Activated naive CD8-positive, alpha-beta T cell treated with anti-CD3 and anti-CD28 coated beads, Interleukin-2, amount 10 ng/mL, durations not matched to agents 7 days and 5 days (primary cell): ENCODE results near the gene RNF103. TPM values are rescaled to one million over a fixed set of nuclear protein-coding genes. Genes with fewer than 3 reads are reported as not detected.

Source experiments
- ATAC-seq: fragments of 150-1000 bp; cut with Tn5 transposase; one replicate; pipeline ENCODE4 v1.10.0; 2021; ENCODE audit warnings: low read depth, moderate library complexity
- POLR2A ChIA-PET: fragments of 350-600 bp; sonication (Branson Sonifier 250); formaldehyde crosslinking; loops from one replicate; lab custom pipeline; 2021; ENCODE audit warnings: antibody characterized with exemption; lab: Charles Lee
- DNase-seq: peaks from one replicate; pipeline ENCODE4 v3.0.0; 2021
- H3K27ac Mint-ChIP-seq: one replicate; pipeline ENCODE4 v1.8.0; 2022; ENCODE audit warnings: mild to moderate bottlenecking, mixed read lengths
- H3K27me3 Mint-ChIP-seq: one replicate; pipeline ENCODE4 v1.8.0; 2022; ENCODE audit warnings: mild to moderate bottlenecking, moderate library complexity, mixed read lengths
- H3K36me3 Mint-ChIP-seq: one replicate; pipeline ENCODE4 v1.8.0; 2021; ENCODE audit warnings: mild to moderate bottlenecking, mixed read lengths
- H3K4me1 Mint-ChIP-seq: one replicate; pipeline ENCODE4 v1.8.0; 2021; ENCODE audit warnings: mixed read lengths
- H3K4me3 Mint-ChIP-seq: one replicate; pipeline ENCODE4 v1.8.0; 2022; ENCODE audit warnings: mild to moderate bottlenecking, moderate library complexity, mixed read lengths
- H3K9me3 Mint-ChIP-seq: one replicate; pipeline ENCODE4 v1.8.0; 2021; ENCODE audit warnings: mixed read lengths
- total RNA-seq, 2 experiments: library from RNA; stranded (reverse); gene quantifications; one replicate each; pipeline ENCODE4 v1.2.3, GENCODE V29; 2021

Gene RNF103
- total RNA-seq, 2 experiments from 2014 or later = 20.1 to 20.9 TPM

- Mint-ChIP-seq H3K27ac (no peak overlapping the region), H3K27me3 (peaks cover 6% of the 10 kb centered on the region), H3K36me3 (peaks cover 9% of the 10 kb centered on the region), H3K4me3 (no peak overlapping the region), H3K9me3 (peaks cover 4% of the 10 kb centered on the region), H3K4me1 (no peaks in the 10 kb centered on the region)
- no peak for DNase-seq
- POLR2A ChIA-PET = no interaction called here
- no peak for ATAC-seq
These were observed 15.0 kb upstream of the RNF103 start for GRCh38 chr2:86638712-86639111.

DNA sequence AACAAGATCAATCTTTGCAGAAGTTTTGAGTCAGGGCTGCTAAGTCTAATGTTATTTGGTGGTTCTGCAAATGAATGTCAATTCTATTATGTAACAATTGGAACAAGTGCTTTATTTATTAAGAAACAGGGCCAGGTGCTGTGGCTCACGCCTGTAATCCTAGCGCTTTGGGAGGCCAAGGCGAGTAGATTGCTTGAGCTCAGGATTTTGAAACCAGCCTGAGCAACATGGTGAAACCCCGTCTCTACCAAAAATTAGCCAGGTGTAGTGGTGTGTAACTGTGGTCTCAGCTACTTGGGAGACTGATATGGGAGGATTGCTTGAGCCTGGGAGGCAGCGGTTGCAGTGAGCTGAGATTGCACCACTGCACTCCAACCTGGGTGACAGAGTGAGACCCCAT is 13.2 kb upstream of the RNF103 start:
- H3K4me1 Mint-ChIP-seq = no peaks in the 10 kb centered on the region
- H3K27me3 Mint-ChIP-seq = peaks cover 6% of the 10 kb centered on the region
- POLR2A ChIA-PET = no interaction called here
- ATAC-seq = no peak
- DNase-seq = no peak
- peak overlapping the region; percentile 40 for H3K27ac Mint-ChIP-seq
- peaks cover 4% of the 10 kb centered on the region for H3K9me3 Mint-ChIP-seq
- H3K36me3 Mint-ChIP-seq = peaks cover 3% of the 10 kb centered on the region
- no peak overlapping the region for H3K4me3 Mint-ChIP-seq

GRCh38 chr2:86634352-86634751 is 10.7 kb upstream of the RNF103 start:
- H3K4me1 Mint-ChIP-seq = no peaks in the 10 kb centered on the region
- POLR2A ChIA-PET = no interaction called here
- no peak overlapping the region for H3K27ac Mint-ChIP-seq
- peaks cover 2% of the 10 kb centered on the region for H3K9me3 Mint-ChIP-seq
- no peak for ATAC-seq
- peaks cover 2% of the 10 kb centered on the region for H3K36me3 Mint-ChIP-seq
- no peaks in the 10 kb centered on the region for H3K27me3 Mint-ChIP-seq
- no peak overlapping the region for H3K4me3 Mint-ChIP-seq
- DNase-seq = no peak

- H3K4me1 Mint-ChIP-seq = no peaks in the 10 kb centered on the region
- no peaks in the 10 kb centered on the region for H3K36me3 Mint-ChIP-seq
- POLR2A ChIA-PET = no interaction called here
- peaks cover 5% of the 10 kb centered on the region for H3K27me3 Mint-ChIP-seq
- no peak for ATAC-seq
- H3K27ac Mint-ChIP-seq = no peak overlapping the region
- H3K4me3 Mint-ChIP-seq = no peak overlapping the region
- DNase-seq = no peak
- no peaks in the 10 kb centered on the region for H3K9me3 Mint-ChIP-seq
These were observed 9.5 kb upstream of the RNF103 start for GRCh38 chr2:86633155-86633651.

GRCh38 chr2:86632672-86633071 is 9.0 kb upstream of the RNF103 start:
- H3K27me3 Mint-ChIP-seq = peaks cover 5% of the 10 kb centered on the region
- DNase-seq = no peak
- H3K4me3 Mint-ChIP-seq = no peak overlapping the region
- H3K27ac Mint-ChIP-seq = no peak overlapping the region
- H3K36me3 Mint-ChIP-seq = no peaks in the 10 kb centered on the region
- H3K9me3 Mint-ChIP-seq = no peaks in the 10 kb centered on the region
- ATAC-seq = no peak
- no peaks in the 10 kb centered on the region for H3K4me1 Mint-ChIP-seq
- POLR2A ChIA-PET = no interaction called here

- POLR2A ChIA-PET = interaction anchor here (0.5 kb wide), 1 partner anchor 185 kb away, joined by 3 read pairs; no protein-coding TSS in a partner anchor
- Mint-ChIP-seq H3K4me1 (no peaks in the 10 kb centered on the region), H3K36me3 (no peaks in the 10 kb centered on the region), H3K4me3 (no peak overlapping the region), H3K9me3 (no peaks in the 10 kb centered on the region), H3K27me3 (peaks cover 8% of the 10 kb centered on the region), H3K27ac (no peak overlapping the region)
- DNase-seq = no peak
- no peak for ATAC-seq
These were observed 8.3 kb upstream of the RNF103 start for GRCh38 chr2:86631846-86632485.

DNA sequence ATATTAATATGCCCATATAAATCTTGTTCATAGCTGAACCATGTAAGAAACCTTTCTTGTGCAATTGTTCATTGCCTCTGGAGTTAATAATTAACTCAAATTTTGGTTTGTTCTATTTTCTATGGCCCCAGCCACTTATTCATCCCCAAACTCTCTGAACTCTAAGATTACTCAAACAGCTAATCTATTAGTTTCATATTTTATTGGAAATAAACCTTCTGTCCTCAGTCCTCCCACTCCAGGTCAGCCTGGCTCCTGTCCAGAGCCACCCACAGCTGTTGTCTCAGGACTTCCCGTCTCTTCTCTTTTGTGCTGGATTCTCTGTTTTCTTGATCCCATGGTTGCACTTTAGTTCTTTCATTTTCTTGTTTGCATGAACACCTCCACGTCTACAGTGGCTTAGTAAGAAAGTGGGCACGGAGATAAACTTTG is 4.4 kb upstream of the RNF103 start:
- no peak for DNase-seq
- H3K27ac Mint-ChIP-seq = no peak overlapping the region
- peaks cover 13% of the 10 kb centered on the region for H3K27me3 Mint-ChIP-seq
- no peaks in the 10 kb centered on the region for H3K9me3 Mint-ChIP-seq
- H3K4me1 Mint-ChIP-seq = peaks cover 4% of the 10 kb centered on the region
- POLR2A ChIA-PET = no interaction called here
- H3K4me3 Mint-ChIP-seq = no peak overlapping the region
- ATAC-seq = no peak
- no peaks in the 10 kb centered on the region for H3K36me3 Mint-ChIP-seq

DNA sequence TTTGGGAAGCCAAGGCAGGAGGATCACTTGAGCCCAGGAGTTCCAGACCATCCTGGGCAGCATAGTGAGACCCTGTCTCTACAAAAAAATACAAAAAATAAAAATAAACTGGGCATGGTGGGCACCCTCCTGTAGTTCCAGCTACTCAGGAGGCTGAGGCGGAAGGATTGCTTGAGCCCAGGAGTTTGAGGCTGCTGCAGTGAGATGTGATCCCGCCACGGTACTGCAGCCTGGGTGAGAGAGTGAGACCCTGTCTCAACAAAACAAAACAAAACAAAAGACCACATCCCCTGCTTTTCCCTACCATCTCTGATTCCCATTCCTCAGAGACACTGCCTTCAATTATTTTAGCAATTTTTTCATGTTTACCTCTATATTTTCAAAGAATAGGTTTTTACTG is 3.9 kb upstream of the RNF103 start:
- H3K4me3 Mint-ChIP-seq = no peak overlapping the region

DNA sequence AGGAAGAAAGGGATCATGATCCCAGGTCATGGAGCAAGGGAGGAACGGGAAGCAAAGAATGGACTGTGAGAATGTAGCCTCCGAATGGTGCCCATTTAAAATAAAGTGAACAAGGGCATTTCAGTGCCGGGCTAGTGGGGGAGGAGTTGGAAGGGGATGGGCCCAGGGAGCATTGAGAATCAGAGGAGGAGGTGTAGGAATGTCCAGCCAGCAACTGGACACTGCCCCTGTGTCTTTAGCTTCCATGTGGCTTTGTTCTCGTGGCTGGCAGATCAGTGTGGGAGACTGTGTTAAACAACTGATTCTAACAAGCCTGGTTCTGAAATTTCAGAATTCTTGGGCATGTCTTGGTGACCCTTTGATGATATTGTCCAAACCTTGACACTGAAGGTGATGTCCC is 1.4 kb upstream of the RNF103 start:
- Mint-ChIP-seq H3K9me3 (no peaks in the 10 kb centered on the region), H3K4me1 (peaks cover 21% of the 10 kb centered on the region), H3K27me3 (peaks cover 13% of the 10 kb centered on the region), H3K27ac (no peak overlapping the region), H3K4me3 (no peak overlapping the region), H3K36me3 (peaks cover 2% of the 10 kb centered on the region)
- DNase-seq (no peak), ATAC-seq (no peak)
- POLR2A ChIA-PET = no interaction called here

More for the DNA sequence above, 3.9 kb upstream of the RNF103 start:
- DNase-seq = no peak
- Mint-ChIP-seq H3K27ac (no peak overlapping the region), H3K36me3 (no peaks in the 10 kb centered on the region), H3K4me1 (peaks cover 4% of the 10 kb centered on the region), H3K27me3 (peaks cover 13% of the 10 kb centered on the region), H3K9me3 (no peaks in the 10 kb centered on the region)
- no peak for ATAC-seq
- POLR2A ChIA-PET = interaction anchor here (0.6 kb wide), 1 partner anchor 57 kb away, joined by 3 read pairs; no protein-coding TSS in a partner anchor

DNA sequence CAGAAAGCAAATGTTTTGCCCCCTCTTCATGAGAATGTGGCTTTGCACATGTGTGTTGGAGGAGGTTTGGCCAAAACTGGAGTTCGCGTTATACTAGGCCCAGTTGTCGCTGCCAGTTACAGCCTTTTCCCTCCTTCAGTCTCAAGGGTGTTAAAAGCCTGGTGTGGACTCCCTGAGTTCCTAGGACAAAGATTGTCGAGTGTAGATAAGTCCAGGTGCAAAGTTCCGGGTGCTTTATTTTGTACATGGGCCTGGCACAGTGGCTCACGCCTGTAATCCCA is 542 bp upstream of the RNF103 start:
- no peak for DNase-seq

DNA sequence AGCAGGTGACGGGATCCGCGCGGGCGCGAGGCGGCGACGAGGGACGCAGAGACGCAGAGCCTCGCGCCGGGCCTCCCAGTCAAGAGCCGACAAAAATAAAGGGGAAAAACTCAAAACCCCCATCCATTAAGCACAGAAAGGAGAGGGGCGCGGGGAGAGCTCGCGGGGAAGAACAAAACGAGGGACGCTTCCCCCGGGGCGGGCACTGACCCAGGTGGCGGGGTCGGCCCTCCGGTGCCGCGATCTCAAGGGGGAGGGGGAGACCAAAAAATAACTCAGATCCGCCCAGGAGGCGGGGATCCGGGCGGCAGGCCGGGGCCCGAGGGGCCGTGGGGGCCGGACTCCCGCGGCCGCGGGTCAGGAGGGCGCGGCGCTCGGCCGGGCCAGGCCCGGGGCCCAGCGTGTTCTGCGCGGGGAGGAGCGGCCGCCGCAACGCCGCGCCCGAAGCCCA is 597 bp downstream of the RNF103 start:
- POLR2A ChIA-PET = interaction anchor here (1.4 to 2.1 kb wide), 3 partner anchors 39 to 182 kb away, joined by 4 to 14 read pairs (median 12); partner anchors contain the start of genes CHMP3 and KDM3A

More for the DNA sequence above, 542 bp upstream of the RNF103 start:
- peak overlapping the region; percentile 75 for H3K27ac Mint-ChIP-seq
- H3K4me3 Mint-ChIP-seq = peak overlapping the region; percentile 67
- H3K36me3 Mint-ChIP-seq = peaks cover 9% of the 10 kb centered on the region
- peaks cover 13% of the 10 kb centered on the region for H3K27me3 Mint-ChIP-seq
- ATAC-seq = no peak
- H3K9me3 Mint-ChIP-seq = no peaks in the 10 kb centered on the region
- H3K4me1 Mint-ChIP-seq = peaks cover 26% of the 10 kb centered on the region
- POLR2A ChIA-PET = no interaction called here

DNA sequence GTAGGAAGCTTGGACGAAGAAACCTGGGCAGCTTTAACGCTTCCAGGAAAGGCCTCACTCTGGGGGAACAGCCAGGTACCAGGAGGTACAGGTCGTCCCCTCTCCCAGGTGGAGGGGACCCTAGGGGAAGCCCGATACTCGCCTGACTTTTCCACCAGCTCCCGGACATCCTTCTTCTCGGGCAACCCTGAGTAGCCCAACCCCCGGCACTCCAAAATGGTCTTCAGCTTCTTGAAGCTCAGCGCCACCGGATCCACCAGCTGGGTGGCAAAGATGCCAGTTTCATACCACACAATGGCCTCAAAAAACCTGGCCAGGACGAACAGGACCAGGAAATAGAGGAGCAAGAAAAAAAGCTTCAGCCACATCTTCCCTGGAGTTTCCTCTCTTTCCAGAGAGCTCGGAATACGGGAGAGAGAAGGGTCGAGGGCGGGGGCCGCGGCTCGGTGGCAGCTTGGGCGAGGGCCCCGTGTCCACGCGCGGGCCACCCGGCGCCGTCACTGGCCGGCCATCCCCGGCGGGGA is 1.1 kb downstream of the RNF103 start:
- DNase-seq (peak; percentile 46), ATAC-seq (no peak)
- Mint-ChIP-seq H3K27me3 (peaks cover 7% of the 10 kb centered on the region), H3K27ac (peak overlapping the region; percentile 98), H3K4me1 (peaks cover 26% of the 10 kb centered on the region), H3K36me3 (peaks cover 16% of the 10 kb centered on the region), H3K9me3 (no peaks in the 10 kb centered on the region), H3K4me3 (peak overlapping the region; percentile 93)
- POLR2A ChIA-PET = interaction anchor here (1.2 to 2.1 kb wide), 4 partner anchors 13 to 181 kb away, joined by 4 to 14 read pairs (median 8); partner anchors contain the start of genes CHMP3 and KDM3A

More for the DNA sequence above, 597 bp downstream of the RNF103 start:
- no peaks in the 10 kb centered on the region for H3K9me3 Mint-ChIP-seq
- peak overlapping the region; percentile 98 for H3K27ac Mint-ChIP-seq
- peak overlapping the region; percentile 93 for H3K4me3 Mint-ChIP-seq
- H3K27me3 Mint-ChIP-seq = peaks cover 8% of the 10 kb centered on the region
- ATAC-seq (peak; percentile 27), DNase-seq (peak; percentile 73)
- peaks cover 14% of the 10 kb centered on the region for H3K36me3 Mint-ChIP-seq
- H3K4me1 Mint-ChIP-seq = peaks cover 26% of the 10 kb centered on the region

GRCh38 chr2:86621280-86621943 is 2.3 kb downstream of the RNF103 start:
- Mint-ChIP-seq H3K4me1 (peaks cover 32% of the 10 kb centered on the region), H3K36me3 (peaks cover 23% of the 10 kb centered on the region), H3K4me3 (peak overlapping the region; percentile 93), H3K9me3 (no peaks in the 10 kb centered on the region), H3K27ac (peak overlapping the region; percentile 36), H3K27me3 (peaks cover 5% of the 10 kb centered on the region)
- POLR2A ChIA-PET = interaction anchor here (1.2 to 2.1 kb wide), 2 partner anchors 12 to 59 kb away, joined by 4 to 12 read pairs; partner anchors contain the start of gene CHMP3
- no peak for DNase-seq
- ATAC-seq = no peak
